Measurements from ENCODE around the gene CYB561D2.

- no peak for TF ChIP-seq RAD21 (CRISPR knock-in tag; IDR thresholded peaks at IDR 0.05)
- TF ChIP-seq U2AF1 (optimal IDR thresholded peaks at IDR 0.05; ENCODE audit: low read depth, low read length), result no peak
Observed at GRCh38 chr3:50338965-50339364, 11.7 kb upstream of the CYB561D2 start.
